Cardiac fibroblast (primary cell): ENCODE measurements around the gene EPS8L2.
A peak's percentile ranks its signal among the peaks of the same experiment; 100 is the strongest.

Source experiments
- DNase-seq, 2 donors: peaks; one replicate each; pipeline versions ENCODE4 v3.0.0 to v3.0.0-alpha.2; 2010; ENCODE audit warnings: low read depth in 2 of 2
- H3K4me3 ChIP-seq, 2 donors: replicated peaks in 1 of 2; 1 replicate in 1 of 2; 2 replicates in 1 of 2; pipeline ENCODE4 v1.5.1; 2011; ENCODE audit warnings: low read depth in 2 of 2, low read length in 2 of 2, mild to moderate bottlenecking in 2 of 2, moderate library complexity in 1 of 2
- CTCF ChIP-seq: IDR thresholded peaks from one replicate; pipeline ENCODE4 v1.5.1; 2011; ENCODE audit warnings: low read depth, mild to moderate bottlenecking, low read length, inconsistent platforms

EPS8L2 gene

GRCh38 chr11:693415-693831 lies 12.6 kb upstream of the EPS8L2 start:
- TF ChIP-seq CTCF: no peak
- H3K4me3 ChIP-seq: peak overlapping the region in 1 of 2 donors; percentile 80
- peak; percentile 17 to 48 for DNase-seq

- TF ChIP-seq CTCF: no peak
These were observed 12.0 kb upstream of the EPS8L2 start for GRCh38 chr11:693887-694562.

GRCh38 chr11:694563-695287 lies 11.3 kb upstream of the EPS8L2 start, which contains the start of gene DEAF1:
DEAF1 (minus strand) TSS chr11:695222; CDS start chr11:695047, 175 bp downstream.
- DNase-seq: peak; percentile 98 to 99
- TF ChIP-seq CTCF: no peak
- peak within 1 kb of the TSS; percentile 77 to 80 for H3K4me3 ChIP-seq

More at GRCh38 chr11:693887-694562, 12.0 kb upstream of the EPS8L2 start:
- H3K4me3 ChIP-seq: peak overlapping the region; percentile 33 to 80
- no peak for DNase-seq

- DNase-seq: no peak
- no peak for TF ChIP-seq CTCF
- peak overlapping the region; percentile 73 to 80 for H3K4me3 ChIP-seq
These were observed 10.8 kb upstream of the EPS8L2 start for GRCh38 chr11:695288-695537.

- peak; percentile 98 to 99 for DNase-seq
- peak within 1 kb of the TSS; percentile 77 to 80 for H3K4me3 ChIP-seq
- TF ChIP-seq CTCF: no peak
These were observed 10.3 kb upstream of the EPS8L2 start, which contains the start of gene TMEM80 for GRCh38 chr11:695538-696248. TMEM80 (plus strand) TSS chr11:695816; CDS start chr11:695828, 12 bp downstream.

- peak overlapping the region in 1 of 2 donors; percentile 80 for H3K4me3 ChIP-seq
- TF ChIP-seq CTCF: no peak
- peak; percentile 33 to 83 for DNase-seq
These were observed 9.0 kb upstream of the EPS8L2 start for GRCh38 chr11:696955-697491.
